Measurements from ENCODE around the gene RRM1. TPM values are rescaled to one million over a fixed set of nuclear protein-coding genes. Genes with fewer than 3 reads are reported as not detected.

The RRM1 gene
- total and polyA plus RNA-seq, 4 donors: 8.0 to 69.9 (median 16.3) TPM

DNA sequence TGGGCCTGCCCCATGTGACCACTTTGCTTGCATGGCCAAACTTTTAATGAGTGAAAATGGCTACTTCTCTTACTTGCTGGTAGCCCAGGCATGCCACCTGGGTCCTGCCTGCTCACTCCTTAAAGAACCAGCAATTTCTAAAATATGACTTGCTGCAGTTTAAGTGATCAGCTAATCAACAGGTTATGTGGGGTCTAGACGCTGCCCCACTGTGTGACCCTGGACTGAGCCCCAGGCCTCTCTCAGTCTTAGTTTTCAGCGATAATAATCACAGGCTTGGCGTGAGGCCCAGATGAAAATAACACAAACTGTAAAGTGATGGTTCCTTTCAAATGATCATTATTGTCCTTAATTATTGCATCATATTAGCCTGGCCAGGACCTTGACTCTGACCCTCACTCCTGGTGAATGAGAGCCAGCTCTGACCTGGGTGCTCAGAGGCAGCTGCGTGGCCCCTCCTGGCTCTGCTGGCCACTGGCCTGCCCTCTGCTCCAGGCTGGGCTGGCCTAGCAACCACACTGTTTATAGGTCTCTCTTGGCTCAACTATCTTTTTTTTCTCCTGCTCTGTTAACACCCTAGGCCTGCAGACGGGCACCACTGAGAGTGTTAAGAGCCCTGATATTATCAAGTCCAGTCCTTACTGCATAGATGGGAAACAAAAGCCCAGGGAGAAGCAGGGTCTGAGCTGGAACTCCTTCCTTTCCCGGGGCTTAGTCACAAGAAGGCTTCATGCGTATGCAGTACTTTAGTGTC lies 89.7 kb downstream of the RRM1 start:
- TF ChIP-seq HNF4A (conservative IDR thresholded peaks at IDR 0.05): peak; percentile 67 to 83
- peak; percentile 62 to 90 for TF ChIP-seq RXRA (IDR thresholded peaks at IDR 0.05)
- no peak for TF ChIP-seq EGR1 (IDR thresholded peaks at IDR 0.05; ENCODE audit: low read depth in 2 of 2)
- no peak for TF ChIP-seq GABPA (IDR thresholded peaks at IDR 0.05 in 1 of 2, conservative IDR thresholded peaks at IDR 0.05 in 1 of 2)
- peak; percentile 49 for TF ChIP-seq YY1 (IDR thresholded peaks at IDR 0.05)
- TF ChIP-seq ZBTB33 (IDR thresholded peaks at IDR 0.05): peak; percentile 36
- no peak for TF ChIP-seq NR2F2 (IDR thresholded peaks at IDR 0.05)
- TF ChIP-seq ATF3 (IDR thresholded peaks at IDR 0.05): peak; percentile 55
- TF ChIP-seq SP1 (IDR thresholded peaks at IDR 0.05): peak; percentile 54
- peak; percentile 28 for TF ChIP-seq HNF4G (IDR thresholded peaks at IDR 0.05)
- no peak for TF ChIP-seq CTCF (IDR thresholded peaks at IDR 0.05; ENCODE audit: low read depth, low read length, missing input control)
- peak in 1 of 2 donors; percentile 25 for TF ChIP-seq JUND (IDR thresholded peaks at IDR 0.05)
- no peak for TF ChIP-seq REST (IDR thresholded peaks at IDR 0.05)
- TF ChIP-seq FOXA2 (IDR thresholded peaks at IDR 0.05): no peak
- peak; percentile 51 for TF ChIP-seq FOXA1 (IDR thresholded peaks at IDR 0.05)
- TF ChIP-seq RAD21 (IDR thresholded peaks at IDR 0.05): no peak
- TF ChIP-seq TAF1 (conservative IDR thresholded peaks at IDR 0.05): no peak
- TF ChIP-seq MAX (IDR thresholded peaks at IDR 0.05): peak; percentile 48
- H3K9me3 ChIP-seq (ENCODE audit: control insufficient read depth in 4 of 4, low read length in 3 of 4): no peaks in the 10 kb centered on the region
- H3K9ac ChIP-seq (ENCODE audit: low read depth in 1 of 2, low read length in 2 of 2): peak overlapping the region; percentile 5 to 61
- H3K27me3 ChIP-seq (ENCODE audit: control insufficient read depth in 4 of 4, insufficient read depth in 4 of 4, low read length in 3 of 4): no peaks in the 10 kb centered on the region
- no peaks in the 10 kb centered on the region for H3K36me3 ChIP-seq (ENCODE audit: control insufficient read depth in 4 of 4, insufficient read depth in 3 of 4, low read depth in 1 of 4, low read length in 3 of 4)
- peak overlapping the region; percentile 72 to 77 for H3K27ac ChIP-seq (ENCODE audit: low read depth in 1 of 2, low read length in 2 of 2)
- H3K4me1 ChIP-seq (ENCODE audit: control insufficient read depth in 4 of 4, insufficient read depth in 4 of 4, low read length in 3 of 4): peaks cover 2 to 54% (median 39%) of the 10 kb centered on the region in 4 donors
- no peak overlapping the region for H3K4me3 ChIP-seq (ENCODE audit: low read depth in 1 of 3, low read length in 3 of 3)
- WGBS: 54% methylated on average over 7 of the region's 7 CpGs
- DNase-seq (ENCODE audit: low spot score): no peak
